GM19328 (cell line): ENCODE results near the gene EXOC1L.
A peak's percentile ranks its signal among the peaks of the same experiment; 100 is the strongest.
"Not testable (repeated sequence)": the region's sequence is repeated elsewhere in the genome, so short reads cannot be mapped to it uniquely, and the experiment has no call there.

Experiments used
- ATAC-seq: cut with Tn5 transposase; IDR thresholded peaks from one replicate; pipeline ENCODE4 v1.9.1; 2021; ENCODE audit warnings: mild to moderate bottlenecking, moderate library complexity; ENCODE audit not compliant: unreplicated experiment

Gene EXOC1L

GRCh38 chr4:55837903-55838302 is 18.3 kb downstream of the EXOC1L start:
- no peak for ATAC-seq

GRCh38 chr4:55838356-55838755 is 18.8 kb downstream of the EXOC1L start:
- no peak for ATAC-seq

GRCh38 chr4:55838952-55839351 is 19.4 kb downstream of the EXOC1L start:
- no peak for ATAC-seq

- ATAC-seq: no peak
These were observed 21.4 kb downstream of the EXOC1L start for GRCh38 chr4:55840956-55841355.

GRCh38 chr4:55841373-55842239 is 22.0 kb downstream of the EXOC1L start:
- ATAC-seq: not testable (repeated sequence)

- ATAC-seq: not testable (repeated sequence)
These were observed 22.7 kb downstream of the EXOC1L start for GRCh38 chr4:55842312-55842711.

- ATAC-seq: no peak
These were observed 30.1 kb downstream of the EXOC1L start for GRCh38 chr4:55849724-55850123.

GRCh38 chr4:55851885-55852284 is 32.3 kb downstream of the EXOC1L start:
- no peak for ATAC-seq

- ATAC-seq: peak; percentile 99
These were observed 34.0 kb downstream of the EXOC1L start, which contains the start of gene EXOC1 for GRCh38 chr4:55853484-55854046. Gene EXOC1 (plus strand): TSS chr4:55853648. CDS start chr4:55858324, 4,676 bp downstream.

- no peak for ATAC-seq
These were observed 34.5 kb downstream of the EXOC1L start for GRCh38 chr4:55854129-55854528.

- no peak for ATAC-seq
These were observed 38.0 kb downstream of the EXOC1L start for GRCh38 chr4:55857586-55857985.

- ATAC-seq: no peak
These were observed 40.1 kb downstream of the EXOC1L start for GRCh38 chr4:55859711-55860110.

GRCh38 chr4:55864577-55865223 is 45.1 kb downstream of the EXOC1L start:
- no peak for ATAC-seq

GRCh38 chr4:55865228-55865806 is 45.7 kb downstream of the EXOC1L start:
- ATAC-seq: no peak

GRCh38 chr4:55866290-55866907 is 46.8 kb downstream of the EXOC1L start:
- peak; percentile 84 for ATAC-seq

- peak; percentile 80 for ATAC-seq
These were observed 47.5 kb downstream of the EXOC1L start for GRCh38 chr4:55866973-55867574.

GRCh38 chr4:55868581-55869090 is 49.0 kb downstream of the EXOC1L start:
- ATAC-seq: no peak

- no peak for ATAC-seq
These were observed 51.8 kb downstream of the EXOC1L start for GRCh38 chr4:55871299-55871800.

GRCh38 chr4:55874831-55875230 is 55.2 kb downstream of the EXOC1L start:
- ATAC-seq: no peak

GRCh38 chr4:55876387-55876786 is 56.8 kb downstream of the EXOC1L start:
- ATAC-seq: no peak
